PFSK-1 (cell line): Measurements from ENCODE around the gene MED27.

Source experiments
- FOXP2 ChIP-seq: optimal IDR thresholded peaks from 2 replicates; pipeline ENCODE3; 2011; ENCODE audit warnings: borderline replicate concordance, control low read depth, inconsistent platforms; ENCODE audit not compliant: insufficient read depth; ENCODE audit errors: extremely low read length, extremely low read depth
- POLR2AphosphoS5 ChIP-seq: IDR thresholded peaks from 2 replicates; pipeline ENCODE4 v1.6.1; 2012; ENCODE audit warnings: low read depth, mild to moderate bottlenecking, control low read depth, low read length, moderate library complexity
- SIN3A ChIP-seq: IDR thresholded peaks from 2 replicates; pipeline ENCODE4 v1.6.1; 2012; ENCODE audit warnings: mild to moderate bottlenecking, low read length, moderate library complexity, borderline replicate concordance; ENCODE audit not compliant: insufficient read depth
- TAF1 ChIP-seq: IDR thresholded peaks from 2 replicates; pipeline ENCODE4 v1.6.1; 2012; ENCODE audit warnings: low read length, control low read depth, borderline replicate concordance; ENCODE audit not compliant: insufficient read depth
- TF ChIP-seq, protein P1 (sequence below), 2 experiments: IDR thresholded peaks; 2 replicates each; pipeline versions ENCODE4 v1.6.1 to v1.8.0; 2011 to 2012; ENCODE audit warnings: low read depth in 2 of 2, low read length in 2 of 2, control low read depth in 1 of 2, inconsistent platforms in 1 of 2, mild to moderate bottlenecking in 1 of 2, moderate library complexity in 1 of 2; ENCODE audit not compliant: insufficient read depth in 1 of 2

Gene MED27

DNA sequence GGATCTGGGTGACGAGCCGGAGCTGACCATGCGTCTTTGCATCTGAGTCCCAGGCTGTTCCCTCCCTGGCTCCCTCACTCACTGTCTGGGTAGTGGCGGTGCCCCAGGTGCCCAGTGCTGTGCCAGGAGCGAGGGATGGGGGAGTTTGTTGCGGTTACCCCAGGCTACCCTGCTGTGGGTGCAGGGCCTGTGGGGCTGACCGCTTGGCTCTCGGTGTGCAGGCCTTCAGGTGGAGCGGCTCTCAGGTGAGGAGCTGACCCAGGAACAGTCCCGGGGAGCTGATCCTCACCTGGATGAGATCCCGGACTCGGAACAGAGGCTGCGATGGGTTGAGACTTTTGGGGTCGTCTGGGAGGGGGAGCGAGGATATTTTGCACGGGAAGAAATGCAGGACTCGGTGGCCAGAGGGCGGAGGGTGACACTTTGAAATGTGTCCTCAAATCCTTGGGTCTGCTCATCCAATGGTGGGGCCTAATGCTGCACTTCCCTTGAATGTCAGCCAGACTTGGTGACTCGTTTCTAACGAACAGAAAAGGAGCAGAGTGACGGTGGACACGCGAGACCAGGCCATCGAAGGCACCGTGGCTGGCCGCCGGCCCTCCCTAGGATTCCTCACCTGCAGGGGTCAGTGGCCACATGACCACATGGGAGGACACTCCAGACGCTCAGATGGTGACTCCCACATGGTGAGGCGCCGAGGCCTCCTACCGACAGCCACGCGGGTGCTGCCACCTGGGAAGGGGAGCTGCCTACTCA is 235.5 kb downstream of the MED27 start:
- TF ChIP-seq POLR2AphosphoS5 = no peak
- no peak for TF ChIP-seq SIN3A
- no peak for TF ChIP-seq TAF1
- TF ChIP-seq FOXP2 = no peak
- TF ChIP-seq, protein P1, sequence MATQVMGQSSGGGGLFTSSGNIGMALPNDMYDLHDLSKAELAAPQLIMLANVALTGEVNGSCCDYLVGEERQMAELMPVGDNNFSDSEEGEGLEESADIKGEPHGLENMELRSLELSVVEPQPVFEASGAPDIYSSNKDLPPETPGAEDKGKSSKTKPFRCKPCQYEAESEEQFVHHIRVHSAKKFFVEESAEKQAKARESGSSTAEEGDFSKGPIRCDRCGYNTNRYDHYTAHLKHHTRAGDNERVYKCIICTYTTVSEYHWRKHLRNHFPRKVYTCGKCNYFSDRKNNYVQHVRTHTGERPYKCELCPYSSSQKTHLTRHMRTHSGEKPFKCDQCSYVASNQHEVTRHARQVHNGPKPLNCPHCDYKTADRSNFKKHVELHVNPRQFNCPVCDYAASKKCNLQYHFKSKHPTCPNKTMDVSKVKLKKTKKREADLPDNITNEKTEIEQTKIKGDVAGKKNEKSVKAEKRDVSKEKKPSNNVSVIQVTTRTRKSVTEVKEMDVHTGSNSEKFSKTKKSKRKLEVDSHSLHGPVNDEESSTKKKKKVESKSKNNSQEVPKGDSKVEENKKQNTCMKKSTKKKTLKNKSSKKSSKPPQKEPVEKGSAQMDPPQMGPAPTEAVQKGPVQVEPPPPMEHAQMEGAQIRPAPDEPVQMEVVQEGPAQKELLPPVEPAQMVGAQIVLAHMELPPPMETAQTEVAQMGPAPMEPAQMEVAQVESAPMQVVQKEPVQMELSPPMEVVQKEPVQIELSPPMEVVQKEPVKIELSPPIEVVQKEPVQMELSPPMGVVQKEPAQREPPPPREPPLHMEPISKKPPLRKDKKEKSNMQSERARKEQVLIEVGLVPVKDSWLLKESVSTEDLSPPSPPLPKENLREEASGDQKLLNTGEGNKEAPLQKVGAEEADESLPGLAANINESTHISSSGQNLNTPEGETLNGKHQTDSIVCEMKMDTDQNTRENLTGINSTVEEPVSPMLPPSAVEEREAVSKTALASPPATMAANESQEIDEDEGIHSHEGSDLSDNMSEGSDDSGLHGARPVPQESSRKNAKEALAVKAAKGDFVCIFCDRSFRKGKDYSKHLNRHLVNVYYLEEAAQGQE (IDR thresholded peaks at IDR 0.05; ENCODE audit: insufficient read depth in 1 of 2, low read depth in 2 of 2, low read length in 2 of 2) = no peak

DNA sequence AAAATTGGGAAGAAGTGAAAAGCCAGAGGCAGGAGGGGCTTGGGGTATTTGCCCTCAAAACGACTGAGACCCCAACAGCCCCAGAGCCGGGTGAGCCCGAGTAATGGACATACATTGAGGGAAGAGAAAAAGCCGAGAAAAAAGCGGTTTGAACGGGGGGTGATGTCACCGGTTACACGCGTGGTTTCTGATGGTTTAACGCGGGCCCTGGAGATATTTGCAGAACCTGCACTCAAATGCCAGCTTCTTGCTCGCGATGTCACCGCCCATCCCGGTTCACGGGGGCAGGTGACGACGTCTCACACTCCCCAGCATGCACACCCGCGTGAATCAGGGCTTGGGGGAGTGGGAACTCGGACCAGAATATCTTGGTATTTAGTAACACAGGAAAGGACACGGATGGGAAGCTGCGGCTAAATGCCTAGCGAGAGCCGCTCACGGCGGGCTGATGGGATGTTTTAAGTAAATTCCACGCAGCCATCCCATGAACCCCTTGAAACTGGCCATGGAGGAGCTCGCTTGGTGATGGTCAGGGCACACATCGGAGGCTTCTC is 237.8 kb downstream of the MED27 start:
- no peak for TF ChIP-seq POLR2AphosphoS5
- no peak for TF ChIP-seq SIN3A
- TF ChIP-seq, protein P1 (IDR thresholded peaks at IDR 0.05; ENCODE audit: insufficient read depth in 1 of 2, low read depth in 2 of 2, low read length in 2 of 2) = no peak
- TF ChIP-seq FOXP2 = no peak
- TF ChIP-seq TAF1 = no peak

DNA sequence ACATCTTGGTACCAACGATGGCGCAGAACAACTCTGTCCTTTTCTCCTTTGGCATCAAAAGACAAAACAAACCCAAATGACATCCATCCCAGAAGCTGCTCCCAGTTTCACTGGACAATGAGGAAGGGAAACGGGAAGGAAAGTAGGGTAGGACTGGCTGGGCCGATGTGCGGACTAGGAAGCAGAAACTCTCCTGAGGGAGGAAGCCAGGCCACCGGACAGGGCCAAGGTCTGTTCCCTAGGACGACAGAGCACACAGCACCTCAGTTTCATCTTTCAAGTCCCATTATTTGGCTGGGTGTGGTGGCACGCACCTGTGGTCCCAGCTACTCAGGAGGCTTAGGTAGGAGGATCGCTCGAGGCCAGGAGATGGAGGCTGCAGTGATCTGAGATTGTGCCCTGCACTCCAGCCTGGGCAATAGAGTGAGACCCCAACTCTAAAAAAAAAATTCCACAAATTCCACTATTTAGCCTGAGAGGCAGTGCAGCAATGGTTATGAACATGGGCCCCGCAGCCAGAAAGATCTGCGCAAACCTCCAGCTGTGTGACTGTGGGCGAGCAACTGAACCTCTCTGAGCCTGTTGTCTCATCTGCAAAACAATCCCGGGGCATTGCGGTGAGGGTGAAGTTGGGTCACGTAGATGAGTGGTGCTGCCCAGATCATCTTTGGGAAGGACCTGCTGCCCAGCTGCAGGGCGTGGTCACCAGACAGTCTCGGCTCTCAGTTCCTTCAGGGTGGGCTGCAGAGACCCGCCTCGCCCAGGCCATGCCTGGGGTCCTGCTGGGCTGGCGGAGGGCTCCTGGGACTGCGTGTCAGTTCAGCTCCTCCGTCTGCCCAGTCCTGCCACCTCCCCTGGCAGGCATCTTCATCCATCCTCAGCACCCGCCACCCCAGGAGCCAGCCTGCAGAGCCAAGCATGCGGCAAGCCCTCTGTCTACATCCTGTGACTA is 238.6 kb downstream of the MED27 start:
- TF ChIP-seq POLR2AphosphoS5 (no peak), TAF1 (no peak), FOXP2 (no peak), SIN3A (no peak)
- TF ChIP-seq, protein P1 (IDR thresholded peaks at IDR 0.05; ENCODE audit: insufficient read depth in 1 of 2, low read depth in 2 of 2, low read length in 2 of 2) = no peak

DNA sequence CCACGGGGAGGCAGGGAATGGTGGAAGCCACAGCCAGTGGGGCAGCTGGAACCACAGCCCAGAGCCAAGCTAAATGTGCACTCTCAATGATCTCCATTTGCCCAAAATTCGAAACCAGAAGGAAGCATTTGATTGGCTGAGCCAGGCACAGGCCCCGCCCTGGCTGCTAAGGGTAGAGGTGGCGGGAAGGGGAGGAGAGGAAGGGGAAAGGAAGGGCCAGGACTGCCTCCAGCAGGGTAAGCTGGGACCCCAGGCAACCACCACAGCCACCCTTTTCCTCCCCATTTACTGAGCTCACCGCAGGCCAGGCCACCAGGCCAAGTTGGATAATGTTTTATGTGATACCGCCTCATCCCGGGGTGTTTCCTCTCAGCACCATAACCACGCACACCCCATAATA is 239.4 kb downstream of the MED27 start:
- no peak for TF ChIP-seq TAF1
- TF ChIP-seq SIN3A = no peak
- no peak for TF ChIP-seq FOXP2
- no peak for TF ChIP-seq POLR2AphosphoS5
- TF ChIP-seq, protein P1 (IDR thresholded peaks at IDR 0.05; ENCODE audit: insufficient read depth in 1 of 2, low read depth in 2 of 2, low read length in 2 of 2) = no peak
